ENCODE results near the gene TPPP2. TPM values are rescaled to one million over a fixed set of nuclear protein-coding genes. Genes with fewer than 3 reads are reported as not detected.
"Not testable (repeated sequence)": the region's sequence is repeated elsewhere in the genome, so short reads cannot be mapped to it uniquely, and the experiment has no call there.

TPPP2 gene
- total RNA-seq, 3 donors from 2014 or later: 0.58 to 2.3 TPM; not detected in 1

DNA sequence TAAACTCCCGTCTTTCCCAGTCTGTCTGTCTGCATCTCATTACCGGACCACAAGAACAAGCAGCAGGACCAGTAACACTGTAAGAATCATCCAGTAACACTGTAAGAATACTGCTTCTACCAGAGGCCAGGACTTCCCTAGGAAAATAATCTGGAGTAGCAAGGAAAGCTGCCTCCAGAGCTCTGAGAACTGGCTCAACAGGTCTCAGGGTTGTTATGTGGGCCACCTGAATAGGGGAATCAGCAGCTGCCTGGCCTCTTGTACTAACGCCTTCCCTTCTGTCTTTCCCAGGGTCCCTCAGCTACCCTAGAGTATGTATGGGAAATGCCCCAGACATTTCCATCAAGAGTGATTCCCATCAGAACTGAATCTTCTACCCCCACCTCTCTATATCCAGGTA, 31.9 kb upstream of the TPPP2 start:
- TF ChIP-seq CTCF (IDR thresholded peaks at IDR 0.05): no peak
- H3K4me3 ChIP-seq: no peak overlapping the region
- intact Hi-C loops (cut with DNase I, micrococcal nuclease): no loop called here
- peaks cover 9% of the 10 kb centered on the region for H3K36me3 ChIP-seq (ENCODE audit: low read depth)
- ATAC-seq: peak; percentile 53
- peak in 1 of 3 donors; percentile 54 for DNase-seq
- peaks cover 15% of the 10 kb centered on the region for H3K4me1 ChIP-seq (ENCODE audit: low read depth)
- H3K9me3 ChIP-seq: no peaks in the 10 kb centered on the region

GRCh38 chr14:20998674-20999366, 31.2 kb upstream of the TPPP2 start, which contains the start of gene SLC39A2:
Gene SLC39A2, plus strand, starts transcription at chr14:20999293. Its CDS starts 154 bp downstream, at chr14:20999447.
- intact Hi-C loops (cut with DNase I, micrococcal nuclease): no loop called here
- H3K9me3 ChIP-seq: no peaks in the 10 kb centered on the region

GRCh38 chr14:20999591-20999990, 30.4 kb upstream of the TPPP2 start:
- ATAC-seq: peak; percentile 5
- Histone ChIP-seq H3K4me3 (no peak overlapping the region), H3K9me3 (no peaks in the 10 kb centered on the region), H3K4me1 (ENCODE audit: low read depth) (peaks cover 15% of the 10 kb centered on the region), H3K36me3 (ENCODE audit: low read depth) (peaks cover 9% of the 10 kb centered on the region)
- intact Hi-C loops (cut with DNase I, micrococcal nuclease): no loop called here
- no peak for DNase-seq
- no peak for TF ChIP-seq CTCF (IDR thresholded peaks at IDR 0.05)

More at GRCh38 chr14:20998674-20999366, 31.2 kb upstream of the TPPP2 start, which contains the start of gene SLC39A2:
- Histone ChIP-seq H3K4me1 (ENCODE audit: low read depth) (peaks cover 15% of the 10 kb centered on the region), H3K4me3 (no peak within 1 kb of the TSS), H3K36me3 (ENCODE audit: low read depth) (peaks cover 9% of the 10 kb centered on the region)
- no peak for TF ChIP-seq CTCF (IDR thresholded peaks at IDR 0.05)
- ATAC-seq (peak; percentile 83), DNase-seq (peak; percentile 83 to 84 (median 84))

DNA sequence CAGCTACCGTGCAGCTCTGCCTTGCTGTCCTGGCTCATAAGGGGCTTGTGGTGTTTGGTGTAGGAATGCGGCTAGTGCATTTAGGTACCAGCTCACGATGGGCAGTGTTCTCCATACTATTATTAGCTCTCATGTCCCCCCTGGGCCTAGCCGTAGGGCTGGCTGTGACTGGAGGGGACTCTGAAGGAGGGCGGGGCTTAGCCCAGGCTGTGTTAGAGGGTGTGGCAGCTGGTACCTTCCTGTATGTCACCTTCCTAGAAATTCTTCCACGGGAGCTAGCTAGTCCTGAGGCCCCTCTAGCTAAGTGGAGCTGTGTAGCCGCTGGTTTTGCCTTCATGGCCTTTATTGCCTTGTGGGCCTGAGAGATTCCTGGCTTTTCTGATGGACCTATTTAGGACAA, 28.8 kb upstream of the TPPP2 start:
- peaks cover 11% of the 10 kb centered on the region for H3K4me1 ChIP-seq (ENCODE audit: low read depth)
- H3K9me3 ChIP-seq: no peaks in the 10 kb centered on the region
- ATAC-seq (peak; percentile 45), DNase-seq (peak; percentile 61 to 69 (median 62))
- intact Hi-C loops (cut with DNase I, micrococcal nuclease): no loop called here
- TF ChIP-seq CTCF (IDR thresholded peaks at IDR 0.05): no peak
- no peak overlapping the region for H3K4me3 ChIP-seq
- H3K36me3 ChIP-seq (ENCODE audit: low read depth): no peaks in the 10 kb centered on the region

DNA sequence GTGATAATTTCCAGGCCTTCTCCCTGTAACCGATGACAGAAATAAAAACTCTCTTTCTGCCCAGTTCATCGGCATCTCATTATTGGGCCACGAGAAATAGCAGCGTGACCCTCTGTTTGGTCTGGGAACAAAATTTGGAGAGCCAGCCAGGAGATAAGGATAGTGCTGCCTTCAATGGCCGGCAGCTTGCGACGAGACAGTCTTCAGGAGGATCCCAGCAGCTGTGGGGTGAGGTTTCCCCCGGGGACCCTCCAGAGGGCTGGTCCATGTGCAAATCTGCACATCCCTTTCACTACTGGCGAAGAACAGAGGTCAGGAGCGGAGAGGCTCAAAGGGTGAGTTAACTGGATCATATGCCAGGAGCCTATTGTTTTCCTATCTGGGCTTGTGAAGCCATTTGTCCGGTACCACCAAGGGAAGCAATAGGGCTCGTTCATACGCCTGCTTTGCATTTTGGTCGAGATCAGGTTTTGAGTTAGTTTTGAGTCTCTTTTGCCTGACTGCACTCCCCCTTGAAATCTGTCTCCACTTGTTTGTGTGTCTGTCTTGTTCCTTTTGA, 26.1 kb upstream of the TPPP2 start:
- intact Hi-C loops (cut with DNase I, micrococcal nuclease): no loop called here
- H3K36me3 ChIP-seq (ENCODE audit: low read depth): no peaks in the 10 kb centered on the region
- H3K4me1 ChIP-seq (ENCODE audit: low read depth): peaks cover 15% of the 10 kb centered on the region
- no peak overlapping the region for H3K4me3 ChIP-seq
- no peak for ATAC-seq
- TF ChIP-seq CTCF (IDR thresholded peaks at IDR 0.05): no peak
- no peak for DNase-seq
- no peaks in the 10 kb centered on the region for H3K9me3 ChIP-seq

GRCh38 chr14:21009721-21010120, 20.3 kb upstream of the TPPP2 start:
- not testable (repeated sequence) for DNase-seq; H3K9me3 ChIP-seq; H3K36me3 ChIP-seq (ENCODE audit: low read depth); ATAC-seq; H3K4me1 ChIP-seq (ENCODE audit: low read depth); H3K4me3 ChIP-seq
- intact Hi-C loops (cut with DNase I, micrococcal nuclease): loop anchor here in 1 of 2 donors (10.0 kb wide), 1 partner anchor 85 kb away; the partner anchor contains the start of gene ZNF219

All from mucosa of descending colon (tissue), 3 donors.